Osteocyte (in vitro differentiated cells): ENCODE measurements around the gene ITPRIP. TPM values are rescaled to one million over a fixed set of nuclear protein-coding genes. Genes with fewer than 3 reads are reported as not detected.

Experiments used
- DNase-seq: peaks from one replicate; pipeline ENCODE4 v3.0.0; 2021; ENCODE audit warnings: mixed read lengths; ENCODE audit not compliant: unreplicated experiment; ENCODE audit errors: extremely low spot score
- H3K27ac Mint-ChIP-seq: one replicate; pipeline ENCODE4 v1.8.0; 2021; ENCODE audit warnings: mild to moderate bottlenecking, mixed read lengths; ENCODE audit not compliant: unreplicated experiment
- H3K27me3 Mint-ChIP-seq: one replicate; pipeline ENCODE4 v1.8.0; 2021; ENCODE audit warnings: mixed read lengths; ENCODE audit not compliant: unreplicated experiment
- H3K36me3 Mint-ChIP-seq: one replicate; pipeline ENCODE4 v1.8.0; 2021; ENCODE audit warnings: mixed read lengths; ENCODE audit not compliant: unreplicated experiment
- H3K4me1 Mint-ChIP-seq: one replicate; pipeline ENCODE4 v1.8.0; 2021; ENCODE audit warnings: mixed read lengths; ENCODE audit not compliant: unreplicated experiment
- H3K4me3 Mint-ChIP-seq: one replicate; pipeline ENCODE4 v1.8.0; 2021; ENCODE audit warnings: mild to moderate bottlenecking, moderate library complexity, mixed read lengths; ENCODE audit not compliant: unreplicated experiment
- H3K9me3 Mint-ChIP-seq: one replicate; pipeline ENCODE4 v1.8.0; 2021; ENCODE audit warnings: mixed read lengths; ENCODE audit not compliant: unreplicated experiment
- total RNA-seq: library from RNA; stranded (reverse); gene quantifications from 2 replicates; pipeline ENCODE4 v1.2.1, GENCODE V29; 2021
- TF ChIP-seq, protein P1 (sequence below): fragments of 200-600 bp; sonication (generic); IDR thresholded peaks from 2 replicates; pipeline ENCODE4 v1.5.0; 2021; ENCODE audit warnings: antibody characterized with exemption, mild to moderate bottlenecking, moderate library complexity

The ITPRIP gene
- total RNA-seq, 1 donor from 2014 or later: 17.5 TPM

GRCh38 chr10:104307576-104308438 lies 30.5 kb downstream of the ITPRIP start:
- Mint-ChIP-seq H3K27me3 (no peaks in the 10 kb centered on the region), H3K4me3 (no peak overlapping the region), H3K9me3 (no peaks in the 10 kb centered on the region), H3K4me1 (peaks cover 51% of the 10 kb centered on the region), H3K36me3 (peaks cover 14% of the 10 kb centered on the region), H3K27ac (peak overlapping the region; percentile 35)
- TF ChIP-seq, protein P1, sequence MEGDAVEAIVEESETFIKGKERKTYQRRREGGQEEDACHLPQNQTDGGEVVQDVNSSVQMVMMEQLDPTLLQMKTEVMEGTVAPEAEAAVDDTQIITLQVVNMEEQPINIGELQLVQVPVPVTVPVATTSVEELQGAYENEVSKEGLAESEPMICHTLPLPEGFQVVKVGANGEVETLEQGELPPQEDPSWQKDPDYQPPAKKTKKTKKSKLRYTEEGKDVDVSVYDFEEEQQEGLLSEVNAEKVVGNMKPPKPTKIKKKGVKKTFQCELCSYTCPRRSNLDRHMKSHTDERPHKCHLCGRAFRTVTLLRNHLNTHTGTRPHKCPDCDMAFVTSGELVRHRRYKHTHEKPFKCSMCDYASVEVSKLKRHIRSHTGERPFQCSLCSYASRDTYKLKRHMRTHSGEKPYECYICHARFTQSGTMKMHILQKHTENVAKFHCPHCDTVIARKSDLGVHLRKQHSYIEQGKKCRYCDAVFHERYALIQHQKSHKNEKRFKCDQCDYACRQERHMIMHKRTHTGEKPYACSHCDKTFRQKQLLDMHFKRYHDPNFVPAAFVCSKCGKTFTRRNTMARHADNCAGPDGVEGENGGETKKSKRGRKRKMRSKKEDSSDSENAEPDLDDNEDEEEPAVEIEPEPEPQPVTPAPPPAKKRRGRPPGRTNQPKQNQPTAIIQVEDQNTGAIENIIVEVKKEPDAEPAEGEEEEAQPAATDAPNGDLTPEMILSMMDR: no peak
- no peak for DNase-seq

DNA sequence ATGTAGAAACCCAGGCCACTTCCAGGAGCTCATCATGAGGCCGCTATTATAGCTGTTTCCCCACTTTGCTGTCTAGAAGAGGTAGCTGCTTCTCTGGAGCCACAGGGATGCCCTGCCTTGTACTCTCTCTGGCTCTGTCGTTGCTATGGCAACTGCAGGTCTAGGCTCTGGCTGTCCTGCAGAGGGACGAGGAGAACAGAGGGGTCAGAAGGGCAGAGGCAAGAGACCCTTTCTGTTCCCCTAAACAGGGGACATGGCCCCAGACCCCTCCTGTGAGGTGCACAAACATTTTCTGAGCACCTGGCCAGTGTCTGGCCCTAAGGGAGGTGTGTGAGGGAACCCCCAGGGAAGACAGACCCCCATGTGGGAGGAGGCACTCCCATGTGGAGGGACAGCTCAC lies 31.4 kb downstream of the ITPRIP start:
- TF ChIP-seq, protein P1: no peak
- H3K36me3 Mint-ChIP-seq: peaks cover 6% of the 10 kb centered on the region
- peaks cover 43% of the 10 kb centered on the region for H3K4me1 Mint-ChIP-seq
- no peaks in the 10 kb centered on the region for H3K9me3 Mint-ChIP-seq
- no peak overlapping the region for H3K27ac Mint-ChIP-seq
- DNase-seq: no peak
- no peak overlapping the region for H3K4me3 Mint-ChIP-seq
- no peaks in the 10 kb centered on the region for H3K27me3 Mint-ChIP-seq

GRCh38 chr10:104304927-104305326 lies 33.3 kb downstream of the ITPRIP start:
- H3K4me3 Mint-ChIP-seq: no peak overlapping the region
- H3K36me3 Mint-ChIP-seq: peaks cover 6% of the 10 kb centered on the region
- no peaks in the 10 kb centered on the region for H3K9me3 Mint-ChIP-seq
- no peak overlapping the region for H3K27ac Mint-ChIP-seq
- H3K27me3 Mint-ChIP-seq: no peaks in the 10 kb centered on the region
- H3K4me1 Mint-ChIP-seq: peaks cover 41% of the 10 kb centered on the region
- TF ChIP-seq, protein P1: no peak
- DNase-seq: no peak

DNA sequence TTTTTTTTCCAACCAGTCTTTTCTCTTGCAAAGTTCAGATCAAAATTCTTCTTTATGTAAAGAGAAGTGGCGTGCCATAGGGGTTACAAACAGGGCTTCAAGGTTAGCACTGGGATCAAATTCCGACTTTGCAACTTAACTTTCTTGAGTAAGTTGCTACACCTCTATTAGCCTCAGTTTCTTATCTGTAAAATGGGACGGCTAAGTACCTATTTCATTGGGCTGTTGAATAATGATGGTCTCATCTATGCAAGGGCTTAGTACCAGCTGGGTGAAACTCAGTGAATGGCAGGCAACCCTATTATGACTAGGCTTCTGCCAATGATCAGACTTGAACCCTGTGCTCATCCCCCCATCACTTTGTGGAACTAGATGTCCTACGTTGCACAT lies 33.9 kb downstream of the ITPRIP start:
- Mint-ChIP-seq H3K4me1 (peaks cover 39% of the 10 kb centered on the region), H3K9me3 (no peaks in the 10 kb centered on the region), H3K4me3 (no peak overlapping the region), H3K36me3 (peaks cover 6% of the 10 kb centered on the region), H3K27ac (no peak overlapping the region), H3K27me3 (no peaks in the 10 kb centered on the region)
- TF ChIP-seq, protein P1: no peak
- DNase-seq: no peak

DNA sequence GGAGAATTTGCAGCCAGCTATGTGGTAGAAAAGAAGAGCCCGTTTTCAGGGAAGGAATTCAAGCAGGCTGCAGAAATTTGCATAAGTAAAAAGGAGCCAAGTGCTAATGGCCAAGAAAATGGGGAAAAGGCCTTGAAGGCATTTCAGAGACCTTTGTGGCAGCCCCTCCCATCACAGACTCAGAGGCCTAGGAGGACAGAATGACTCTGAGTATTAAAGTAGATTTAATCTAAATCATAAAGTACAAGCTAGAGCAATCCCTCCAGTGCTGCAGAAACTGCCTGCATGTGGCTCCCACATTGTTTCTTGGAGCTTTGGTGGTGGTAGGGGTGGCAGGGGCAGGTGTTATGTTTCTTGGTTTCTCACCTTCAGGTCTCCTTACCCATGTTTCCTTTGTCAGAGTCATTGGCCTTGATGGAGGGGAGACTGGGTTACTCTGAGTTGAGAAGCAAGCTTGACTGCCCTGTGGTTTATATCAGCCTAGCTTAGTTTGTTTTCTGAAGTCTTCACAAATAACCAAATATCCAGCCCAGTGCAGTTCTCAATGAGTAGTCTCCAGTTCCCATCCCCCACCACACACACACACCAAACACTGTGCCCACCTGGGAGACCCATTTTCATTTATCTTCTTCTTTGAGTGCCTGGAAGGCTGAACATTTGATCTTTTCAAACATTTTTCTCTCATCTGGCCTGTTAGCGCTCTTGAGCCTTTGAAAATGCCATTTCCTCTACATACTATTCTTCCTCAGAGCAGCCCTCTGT lies 34.5 kb downstream of the ITPRIP start:
- TF ChIP-seq, protein P1: no peak
- H3K27me3 Mint-ChIP-seq: no peaks in the 10 kb centered on the region
- no peak overlapping the region for H3K4me3 Mint-ChIP-seq
- H3K36me3 Mint-ChIP-seq: peaks cover 3% of the 10 kb centered on the region
- DNase-seq: no peak
- no peaks in the 10 kb centered on the region for H3K9me3 Mint-ChIP-seq
- H3K27ac Mint-ChIP-seq: no peak overlapping the region
- H3K4me1 Mint-ChIP-seq: peaks cover 36% of the 10 kb centered on the region
